Tibial nerve (tissue), 4 donors: Measurements from ENCODE around the gene DDN. TPM values are rescaled to one million over a fixed set of nuclear protein-coding genes. Genes with fewer than 3 reads are reported as not detected.

Experiments used
- DNase-seq, 2 donors: peaks; one replicate each; pipeline ENCODE4 v3.0.0-alpha.2; 2019; ENCODE audit warnings: low spot score in 2 of 2
- H3K27ac ChIP-seq, 4 donors: fragments of 200-600 bp; sonication (generic) in 3 of 4; one replicate each; pipeline ENCODE4 v1.5.1; 2017 to 2019; ENCODE audit warnings: mild to moderate bottlenecking in 1 of 4
- H3K27me3 ChIP-seq, 2 donors: fragments of 200-600 bp; sonication (generic) in 1 of 2; one replicate each; pipeline versions ENCODE4 v1.5.1 to v1.6.0; 2017 to 2019
- H3K36me3 ChIP-seq, 3 donors: fragments of 200-600 bp; sonication (generic); one replicate each; pipeline ENCODE4 v1.5.1; 2018 to 2019
- H3K4me1 ChIP-seq, 4 donors: fragments of 200-600 bp; sonication (generic) in 3 of 4; one replicate each; pipeline ENCODE4 v1.5.1; 2017 to 2019
- H3K4me3 ChIP-seq, 4 donors: fragments of 200-600 bp; sonication (generic) in 3 of 4; one replicate each; pipeline ENCODE4 v1.5.1; 2017 to 2019; ENCODE audit warnings: mild to moderate bottlenecking in 1 of 4, moderate library complexity in 1 of 4
- H3K9me3 ChIP-seq, 4 donors: fragments of 200-600 bp; sonication (generic) in 3 of 4; one replicate each; pipeline ENCODE4 v1.5.1; 2017 to 2019
- CTCF ChIP-seq, 5 experiments: fragments of 200-600 bp in 3 of 5; fragments of 450-650 bp in 2 of 5; sonication (generic) in 3 of 5; IDR thresholded peaks; one replicate each; pipeline ENCODE4 v1.5.1; 2016 to 2019; ENCODE audit warnings: antibody characterized with exemption in 5 of 5, mild to moderate bottlenecking in 3 of 5, moderate library complexity in 2 of 5
- EP300 ChIP-seq, 2 donors: sonication (generic); formaldehyde crosslinking; IDR thresholded peaks; one replicate each; pipeline ENCODE4 v1.6.1; 2017; ENCODE audit warnings: antibody characterized with exemption in 2 of 2, mild to moderate bottlenecking in 1 of 2
- POLR2A ChIP-seq, 2 donors: fragments of 450-650 bp; IDR thresholded peaks; one replicate each; pipeline ENCODE4 v1.6.1; 2017; ENCODE audit warnings: antibody characterized with exemption in 2 of 2, mild to moderate bottlenecking in 2 of 2, moderate library complexity in 2 of 2
- WGBS, 2 donors: methylation state at CpG; one replicate each; pipeline ENCODE4 v1.1.5; 2018; 5-methylcytosine and 5-hydroxymethylcytosine counted together
- total RNA-seq, 4 donors: library from RNA; depleted of rRNA; stranded (reverse); fragments of >200 nt; gene quantifications; one replicate each; pipeline ENCODE4 v1.1.0, GENCODE V29; 2016

The DDN gene
- total RNA-seq, 4 donors from 2014 or later, result not detected

DNA sequence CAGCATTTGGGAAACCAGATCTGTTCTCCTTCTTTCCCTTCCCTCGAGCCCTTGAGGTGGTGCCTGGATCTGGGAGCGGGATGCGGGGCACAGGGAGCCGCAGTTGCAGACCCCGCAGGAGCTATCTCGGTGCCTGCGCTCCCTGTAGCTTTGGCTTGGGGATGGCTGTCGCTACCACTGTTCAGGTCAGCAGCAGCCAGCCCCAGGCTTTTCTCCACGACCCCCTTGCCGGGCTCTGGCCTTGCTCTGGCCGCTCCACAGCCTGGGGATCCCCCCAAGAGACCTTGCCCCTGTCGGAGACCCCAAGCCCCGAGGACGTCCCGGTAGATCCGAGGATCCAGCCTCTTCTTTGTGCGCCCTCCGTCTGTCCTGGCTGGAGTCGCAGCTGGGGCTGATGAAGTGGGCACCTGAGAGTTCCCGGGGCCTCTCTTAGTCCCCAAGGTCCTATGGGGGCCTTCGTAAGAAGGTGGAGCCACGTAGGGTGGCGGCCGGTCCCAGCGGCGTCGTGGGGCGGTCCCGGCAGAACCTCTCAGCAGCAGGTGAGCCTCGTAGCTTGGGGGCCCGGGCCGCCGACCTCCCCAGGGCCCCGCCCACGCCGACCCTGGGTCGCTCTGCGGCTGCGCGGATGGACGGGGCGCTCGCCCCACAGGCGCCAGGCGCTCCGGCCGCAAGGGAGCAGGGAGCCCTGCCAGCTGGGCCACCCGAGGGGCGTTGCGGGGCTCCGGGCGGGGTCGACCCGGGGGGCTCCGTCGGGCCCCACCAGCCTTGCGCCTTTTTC, 1.3 kb downstream of the DDN start:
- H3K4me3 ChIP-seq, result peak overlapping the region; percentile 18 to 58 (median 34)
- DNase-seq, result no peak
- H3K36me3 ChIP-seq, result peaks cover 0 to 27% (median 0%) of the 10 kb centered on the region in 3 donors
- peaks cover 0 to 58% (median 35%) of the 10 kb centered on the region in 4 donors for H3K4me1 ChIP-seq
- no peak overlapping the region for H3K27ac ChIP-seq
- peaks cover 0 to 89% of the 10 kb centered on the region in 2 donors for H3K27me3 ChIP-seq
- 4 to 6% methylated on average over 28 to 33 of the region's 57 CpGs for WGBS, 2 donors
- no peaks in the 10 kb centered on the region for H3K9me3 ChIP-seq
- TF ChIP-seq EP300 (IDR thresholded peaks at IDR 0.05) (no peak), CTCF (IDR thresholded peaks at IDR 0.05) (no peak), POLR2A (IDR thresholded peaks at IDR 0.05) (no peak)

DNA sequence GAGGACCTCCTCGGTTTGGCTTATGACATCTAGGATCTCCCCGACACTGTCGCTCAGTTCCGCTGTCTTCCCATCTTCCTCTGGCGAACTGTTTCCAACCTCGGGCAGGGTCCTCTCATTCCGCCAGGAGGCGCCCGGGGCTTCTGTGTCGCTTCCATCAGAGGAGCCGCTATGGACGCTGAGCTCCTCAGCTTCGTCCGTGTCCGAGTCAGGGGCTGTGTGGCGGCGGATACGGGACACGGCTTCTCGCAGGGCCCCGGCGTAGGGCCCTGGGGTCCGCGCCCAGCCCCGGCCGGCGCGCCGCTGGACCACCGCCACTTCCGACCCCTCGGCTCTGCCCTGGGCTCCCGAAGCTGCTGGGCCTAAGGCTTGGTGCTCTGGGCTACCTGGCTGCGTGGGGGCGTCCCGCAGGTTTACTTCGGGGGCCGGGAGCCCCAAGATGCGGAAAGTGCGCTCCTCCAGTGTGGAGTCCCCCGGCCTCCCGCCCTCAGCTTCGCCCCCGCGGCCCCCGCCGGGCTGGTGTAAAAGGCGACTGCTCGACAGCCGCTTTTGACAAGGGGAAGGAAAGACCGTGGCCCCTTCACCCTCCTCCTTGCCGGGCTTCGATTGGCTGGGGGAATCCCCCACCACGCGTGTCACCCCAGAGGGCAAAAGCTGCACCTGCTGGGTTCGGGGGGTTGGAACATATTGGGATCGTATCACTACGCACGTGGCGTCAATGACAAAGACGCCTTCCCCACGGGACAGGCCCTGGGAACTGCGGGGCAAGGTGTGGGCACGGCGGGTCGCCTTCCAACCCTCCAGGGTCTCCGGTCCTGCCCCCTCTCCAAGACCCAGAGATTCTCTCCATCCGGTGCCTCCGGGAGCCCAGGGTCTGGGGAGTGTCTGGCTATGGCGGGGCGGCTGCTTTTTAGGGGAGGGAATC, 2.1 kb downstream of the DDN start:
- Histone ChIP-seq H3K9me3 (no peaks in the 10 kb centered on the region), H3K4me1 (peaks cover 0 to 58% (median 35%) of the 10 kb centered on the region in 4 donors), H3K27me3 (peaks cover 0 to 89% of the 10 kb centered on the region in 2 donors), H3K36me3 (peaks cover 0 to 18% (median 0%) of the 10 kb centered on the region in 3 donors), H3K27ac (peak overlapping the region in 1 of 4 donors; percentile 22), H3K4me3 (peak overlapping the region; percentile 8 to 58 (median 42))
- DNase-seq, result peak; percentile 59 to 77
- WGBS, 2 donors, result 10 to 16% methylated on average over 27 to 71 of the region's 71 CpGs
- TF ChIP-seq POLR2A (IDR thresholded peaks at IDR 0.05), result no peak
- peak; percentile 63 to 78 (median 68) for TF ChIP-seq CTCF (IDR thresholded peaks at IDR 0.05)

DNA sequence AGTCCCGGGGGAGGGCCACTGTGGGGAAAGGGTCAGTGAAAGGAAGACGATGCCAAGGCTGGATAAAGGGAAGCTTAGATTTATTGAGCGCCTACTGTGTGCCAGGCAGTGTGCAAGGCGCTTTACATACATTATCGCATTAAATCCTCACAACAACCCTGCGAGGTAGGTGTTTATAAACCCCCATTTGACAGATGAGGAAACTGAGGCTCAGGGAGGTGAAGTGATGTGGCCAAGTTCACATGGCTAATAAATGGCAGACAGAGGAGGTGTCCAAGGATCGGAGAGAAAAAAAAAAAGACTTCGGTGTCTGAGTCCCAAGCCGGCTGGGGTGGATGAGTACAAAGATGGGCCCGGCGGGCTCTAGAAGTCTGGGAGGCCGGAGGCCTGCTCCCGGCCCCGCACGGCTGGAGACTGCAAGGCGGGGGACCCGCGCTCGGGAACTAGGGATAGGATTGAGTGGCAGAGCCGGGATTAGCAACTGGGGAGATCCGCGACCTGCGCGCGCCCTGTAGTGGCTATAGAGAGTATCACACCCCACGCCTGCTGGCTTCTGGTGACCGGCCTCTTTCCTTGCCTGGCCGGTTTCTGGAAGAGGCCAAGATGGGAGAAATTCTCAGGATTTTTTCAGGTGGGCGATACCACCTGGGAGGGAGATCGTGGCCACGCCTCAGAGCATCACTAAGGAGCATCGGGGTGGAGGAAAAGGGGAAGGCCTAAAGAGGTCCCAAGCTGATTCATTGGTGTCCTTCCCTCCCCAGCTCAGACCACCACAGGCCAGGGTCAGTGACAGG, 3.9 kb downstream of the DDN start:
- no peak overlapping the region for H3K27ac ChIP-seq
- H3K9me3 ChIP-seq, result no peaks in the 10 kb centered on the region
- peaks cover 0 to 85% of the 10 kb centered on the region in 2 donors for H3K27me3 ChIP-seq
- peak; percentile 65 to 74 for DNase-seq
- WGBS, 2 donors, result 7 to 10% methylated on average over 31 to 32 of the region's 32 CpGs
- peak overlapping the region in 2 of 4 donors; percentile 15 to 33 for H3K4me3 ChIP-seq
- TF ChIP-seq CTCF (IDR thresholded peaks at IDR 0.05) (peak; percentile 78 to 87 (median 82)), POLR2A (IDR thresholded peaks at IDR 0.05) (no peak), EP300 (IDR thresholded peaks at IDR 0.05) (no peak)
- peaks cover 0 to 56% (median 35%) of the 10 kb centered on the region in 4 donors for H3K4me1 ChIP-seq
- H3K36me3 ChIP-seq, result peaks cover 0 to under 1% (median 0%) of the 10 kb centered on the region in 3 donors

DNA sequence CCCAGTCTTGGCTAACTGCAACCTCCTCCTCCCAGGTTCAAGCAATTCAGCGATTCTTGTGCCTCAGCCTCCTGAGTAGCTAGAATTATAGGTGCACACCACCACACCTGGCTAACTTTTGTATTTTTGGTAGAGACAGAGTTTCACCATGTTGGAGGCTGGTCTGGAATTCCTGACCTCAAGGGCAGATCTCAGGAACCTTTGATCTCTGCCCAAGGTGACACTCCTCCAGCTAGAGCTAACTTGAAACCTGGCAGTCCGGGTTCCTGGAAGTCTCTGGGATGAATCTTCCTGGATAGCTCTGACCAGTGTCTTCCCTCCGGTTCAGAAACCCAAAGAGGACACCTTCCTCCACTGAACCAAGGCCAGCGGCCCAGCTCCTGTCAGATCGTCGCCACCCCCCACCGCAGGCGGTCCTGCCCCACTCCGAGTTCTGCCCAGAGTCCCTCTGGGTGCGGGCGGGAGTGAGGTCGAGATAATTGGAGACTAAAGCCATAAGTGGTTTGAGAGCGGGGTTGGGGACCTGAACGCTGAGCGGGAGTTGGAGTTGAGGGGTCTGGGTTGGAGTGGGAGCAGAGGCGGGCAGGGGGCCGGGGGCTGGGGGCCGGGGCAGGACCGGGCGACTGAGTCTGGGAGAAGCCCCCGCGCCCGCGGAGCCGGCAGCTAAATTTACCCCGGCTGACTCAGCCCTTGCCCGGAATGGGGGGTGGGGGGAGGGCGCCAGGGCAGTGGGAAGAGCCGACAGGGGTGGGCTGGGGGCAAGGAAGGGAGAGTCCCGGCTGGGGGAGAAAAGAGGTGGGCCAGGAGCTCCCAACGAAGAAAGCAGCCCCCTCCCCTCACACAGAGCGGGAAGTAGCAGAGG, 4.7 kb downstream of the DDN start:
- H3K9me3 ChIP-seq, result no peaks in the 10 kb centered on the region
- H3K36me3 ChIP-seq, result no peaks in the 10 kb centered on the region
- no peak for DNase-seq
- H3K27me3 ChIP-seq, result peaks cover 0 to 85% of the 10 kb centered on the region in 2 donors
- WGBS, 2 donors, result 22 to 23% methylated on average over 29 to 32 of the region's 32 CpGs
- H3K4me3 ChIP-seq, result no peak overlapping the region
- H3K27ac ChIP-seq, result no peak overlapping the region
- TF ChIP-seq CTCF (IDR thresholded peaks at IDR 0.05) (no peak), POLR2A (IDR thresholded peaks at IDR 0.05) (no peak)
- H3K4me1 ChIP-seq, result peaks cover 0 to 48% (median 28%) of the 10 kb centered on the region in 4 donors
